Urinary bladder (tissue), 4 donors: Measurements from ENCODE around the gene REG1A. TPM values are rescaled to one million over a fixed set of nuclear protein-coding genes. Genes with fewer than 3 reads are reported as not detected.

Experiments used
- DNase-seq: peaks from one replicate; pipeline ENCODE4 v3.0.0-alpha.2; 2015; ENCODE audit errors: extremely low spot score
- H3K27ac ChIP-seq: one replicate; pipeline ENCODE4 v1.5.1; 2013; ENCODE audit warnings: low read depth, mild to moderate bottlenecking, moderate library complexity
- H3K36me3 ChIP-seq: one replicate; pipeline ENCODE4 v1.6.1; 2013; ENCODE audit warnings: mild to moderate bottlenecking, moderate library complexity; ENCODE audit not compliant: insufficient read depth
- H3K4me1 ChIP-seq: one replicate; pipeline ENCODE4 v1.6.1; 2013; ENCODE audit warnings: mild to moderate bottlenecking, moderate library complexity; ENCODE audit not compliant: insufficient read depth
- H3K4me3 ChIP-seq: one replicate; pipeline ENCODE4 v1.5.1; 2013; ENCODE audit warnings: low read depth, low read length
- WGBS: extraction: QIAGEN DNeasy Blood & Tissue Kit; methylation state at CpG from one replicate; pipeline ENCODE4 v1.1.7; 2013; 5-methylcytosine and 5-hydroxymethylcytosine counted together
- polyA plus RNA-seq: library from polyadenylated mRNA; stranded (reverse); fragments of 200-250 nt; gene quantifications from one replicate; pipeline ENCODE4 v1.2.3, GENCODE V29; 2013
- total RNA-seq: library from RNA; depleted of rRNA; stranded (reverse); fragments of >200 nt; gene quantifications from one replicate; pipeline ENCODE4 v1.2.3, GENCODE V29; 2014
- donor health status: healthy with polysubstance abuse.
- donor health status: healthy.

REG1A gene
- total and polyA plus RNA-seq, 2 donors, result 5.4 TPM; not detected in 1

GRCh38 chr2:79155826-79156476 is 35.7 kb downstream of the REG1A start:
- Histone ChIP-seq H3K4me1 (no peaks in the 10 kb centered on the region), H3K4me3 (no peak overlapping the region), H3K27ac (no peak overlapping the region), H3K36me3 (no peaks in the 10 kb centered on the region)
- DNase-seq, result no peak
- 88% methylated on average over 2 of the region's 2 CpGs for WGBS

- no peaks in the 10 kb centered on the region for H3K36me3 ChIP-seq
- no peak for DNase-seq
- 76% methylated on average over 2 of the region's 2 CpGs for WGBS
- no peaks in the 10 kb centered on the region for H3K4me1 ChIP-seq
- H3K27ac ChIP-seq, result no peak overlapping the region
- H3K4me3 ChIP-seq, result no peak overlapping the region
Observed at GRCh38 chr2:79159030-79159429, 38.7 kb downstream of the REG1A start.

GRCh38 chr2:79159653-79160052 is 39.4 kb downstream of the REG1A start, which contains the start of gene REG3A:
TSS of gene REG3A (minus strand) at chr2:79159753. CDS start at chr2:79159405, 348 bp downstream.
- DNase-seq, result no peak
- no peak within 1 kb of the TSS for H3K4me3 ChIP-seq
- no peaks in the 10 kb centered on the region for H3K36me3 ChIP-seq
- no peaks in the 10 kb centered on the region for H3K4me1 ChIP-seq
- H3K27ac ChIP-seq, result no peak within 1 kb of the TSS

GRCh38 chr2:79162132-79162531 is 41.8 kb downstream of the REG1A start:
- H3K4me3 ChIP-seq, result no peak overlapping the region
- DNase-seq, result no peak
- no peak overlapping the region for H3K27ac ChIP-seq
- no peaks in the 10 kb centered on the region for H3K4me1 ChIP-seq
- 34% methylated on average over 2 of the region's 2 CpGs for WGBS
- no peaks in the 10 kb centered on the region for H3K36me3 ChIP-seq

GRCh38 chr2:79162801-79163200 is 42.5 kb downstream of the REG1A start:
- 96% methylated on average over 1 of the region's 1 CpG for WGBS
- no peaks in the 10 kb centered on the region for H3K36me3 ChIP-seq
- H3K4me1 ChIP-seq, result no peaks in the 10 kb centered on the region
- no peak overlapping the region for H3K4me3 ChIP-seq
- H3K27ac ChIP-seq, result no peak overlapping the region
- DNase-seq, result no peak

GRCh38 chr2:79171348-79171958 is 51.2 kb downstream of the REG1A start:
- Histone ChIP-seq H3K36me3 (no peaks in the 10 kb centered on the region), H3K4me1 (no peaks in the 10 kb centered on the region), H3K4me3 (no peak overlapping the region), H3K27ac (no peak overlapping the region)
- WGBS, result 79% methylated on average over 2 of the region's 2 CpGs
- no peak for DNase-seq

Other genes starting within 250 kb of the REG1A start
- not detected for gene REG3G, start 94.8 kb upstream of the REG1A start, total RNA-seq
- gene REG3G, start 94.8 kb upstream of the REG1A start, polyA plus RNA-seq, result 0.30 TPM
- gene REG1B, start 32.5 kb upstream of the REG1A start, total RNA-seq, result not detected
- 1.7 TPM for gene REG1B, start 32.5 kb upstream of the REG1A start, polyA plus RNA-seq
- gene REG3A, start 39.3 kb downstream of the REG1A start, total RNA-seq, result not detected
- not detected for gene REG3A, start 39.3 kb downstream of the REG1A start, polyA plus RNA-seq